ENCODE measurements around the gene LRRC25. TPM values are rescaled to one million over a fixed set of nuclear protein-coding genes. Genes with fewer than 3 reads are reported as not detected.
"Not testable (repeated sequence)": the region's sequence is repeated elsewhere in the genome, so short reads cannot be mapped to it uniquely, and the experiment has no call there.

The LRRC25 gene
- total RNA-seq, 3 donors from 2014 or later, result not detected

DNA sequence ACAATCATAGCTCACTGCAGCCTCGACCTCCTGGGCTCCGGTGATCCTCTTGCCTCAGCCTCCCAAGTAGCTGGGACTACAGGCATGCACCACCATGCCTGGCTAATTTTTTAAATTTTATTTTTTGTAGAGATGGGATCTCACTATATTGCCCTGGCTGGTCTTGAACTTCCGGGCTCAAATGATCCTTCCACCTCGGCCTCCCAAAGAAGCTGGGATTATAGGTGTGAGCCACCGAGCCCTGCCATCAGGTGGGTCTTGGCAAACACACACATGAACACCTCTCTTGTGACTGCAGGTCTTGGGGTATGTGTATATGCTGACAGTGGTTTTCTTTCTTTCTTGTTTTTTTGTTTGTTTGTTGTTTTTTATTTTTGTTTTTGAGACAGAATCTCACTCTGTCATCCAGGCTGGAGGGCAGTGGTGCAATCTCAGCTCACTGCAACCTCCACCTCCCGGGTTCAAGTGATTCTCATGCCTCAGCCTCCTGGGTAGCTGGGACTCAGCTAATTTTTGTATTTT lies 48.5 kb downstream of the LRRC25 start:
- H3K9me3 Mint-ChIP-seq; DNase-seq; H3K27me3 Mint-ChIP-seq (ENCODE audit: low read depth); H3K4me3 Mint-ChIP-seq; ATAC-seq; H3K4me1 Mint-ChIP-seq (ENCODE audit: low read depth): not testable (repeated sequence)
- H3K36me3 Mint-ChIP-seq (ENCODE audit: insufficient read depth), result peaks cover 25% of the 10 kb centered on the region

GRCh38 chr19:18348171-18348570 lies 49.3 kb downstream of the LRRC25 start:
- Mint-ChIP-seq H3K27me3 (ENCODE audit: low read depth) (no peaks in the 10 kb centered on the region), H3K4me3 (no peak overlapping the region), H3K9me3 (no peaks in the 10 kb centered on the region), H3K4me1 (ENCODE audit: low read depth) (peaks cover 4% of the 10 kb centered on the region), H3K36me3 (ENCODE audit: insufficient read depth) (peaks cover 23% of the 10 kb centered on the region)
- DNase-seq, result no peak
- ATAC-seq, result no peak

DNA sequence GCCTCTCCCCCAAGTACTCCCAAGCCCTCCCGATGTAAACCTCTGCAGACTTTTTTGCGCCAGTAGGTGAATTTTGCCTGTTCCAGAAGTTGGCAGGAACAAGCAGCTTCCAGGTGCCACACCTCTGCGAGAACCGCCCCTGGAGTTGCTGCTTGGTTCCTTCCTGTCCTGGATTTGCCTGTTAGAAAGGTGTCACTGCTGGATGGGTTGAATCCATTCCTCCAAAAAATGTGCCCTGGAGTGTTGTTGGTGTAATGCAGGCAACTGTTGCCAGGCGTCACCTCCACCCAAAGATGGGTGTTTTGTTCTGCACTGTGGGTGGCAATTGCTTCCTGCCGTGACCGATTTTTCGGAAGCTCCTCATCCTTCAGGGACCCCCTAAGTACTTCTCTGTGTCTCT lies 51.3 kb downstream of the LRRC25 start:
- no peaks in the 10 kb centered on the region for H3K27me3 Mint-ChIP-seq (ENCODE audit: low read depth)
- H3K9me3 Mint-ChIP-seq, result no peaks in the 10 kb centered on the region
- H3K4me3 Mint-ChIP-seq, result no peak overlapping the region
- peaks cover 23% of the 10 kb centered on the region for H3K36me3 Mint-ChIP-seq (ENCODE audit: insufficient read depth)
- no peak for DNase-seq
- peaks cover 14% of the 10 kb centered on the region for H3K4me1 Mint-ChIP-seq (ENCODE audit: low read depth)
- ATAC-seq, result no peak

- no peak overlapping the region for H3K4me3 Mint-ChIP-seq
- H3K9me3 Mint-ChIP-seq, result no peaks in the 10 kb centered on the region
- H3K27me3 Mint-ChIP-seq (ENCODE audit: low read depth), result no peaks in the 10 kb centered on the region
- H3K4me1 Mint-ChIP-seq (ENCODE audit: low read depth), result peaks cover 14% of the 10 kb centered on the region
- ATAC-seq (no peak), DNase-seq (no peak)
- peaks cover 20% of the 10 kb centered on the region for H3K36me3 Mint-ChIP-seq (ENCODE audit: insufficient read depth)
Observed at GRCh38 chr19:18345296-18345695, 52.1 kb downstream of the LRRC25 start.

DNA sequence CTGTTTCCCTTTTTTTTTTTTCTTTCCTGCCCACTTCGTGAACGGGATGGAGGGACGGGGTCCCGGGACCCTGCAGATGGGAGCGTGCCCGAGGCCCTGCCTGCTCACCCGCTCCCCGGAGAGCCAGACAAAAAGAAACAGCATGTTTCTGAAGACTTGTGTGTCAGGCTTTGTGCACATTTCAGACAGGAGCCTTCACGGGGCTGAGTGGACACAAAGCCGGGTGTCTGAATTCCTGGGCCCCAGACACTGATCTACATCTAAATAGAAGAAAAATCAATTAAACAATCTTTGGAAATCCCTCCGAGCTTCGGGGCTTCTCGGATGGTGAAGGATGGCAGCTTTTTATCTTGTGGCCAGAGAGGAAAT lies 52.9 kb downstream of the LRRC25 start:
- peaks cover 18% of the 10 kb centered on the region for H3K4me1 Mint-ChIP-seq (ENCODE audit: low read depth)
- ATAC-seq, result no peak
- peaks cover 16% of the 10 kb centered on the region for H3K36me3 Mint-ChIP-seq (ENCODE audit: insufficient read depth)
- H3K27me3 Mint-ChIP-seq (ENCODE audit: low read depth), result no peaks in the 10 kb centered on the region
- H3K9me3 Mint-ChIP-seq, result no peaks in the 10 kb centered on the region
- no peak for DNase-seq
- H3K4me3 Mint-ChIP-seq, result no peak overlapping the region

- no peaks in the 10 kb centered on the region for H3K27me3 Mint-ChIP-seq (ENCODE audit: low read depth)
- H3K9me3 Mint-ChIP-seq, result no peaks in the 10 kb centered on the region
- peak overlapping the region; percentile 33 for H3K4me3 Mint-ChIP-seq
- no peak for ATAC-seq
- peaks cover 6% of the 10 kb centered on the region for H3K36me3 Mint-ChIP-seq (ENCODE audit: insufficient read depth)
- no peak for DNase-seq
- peaks cover 20% of the 10 kb centered on the region for H3K4me1 Mint-ChIP-seq (ENCODE audit: low read depth)
Observed at GRCh38 chr19:18342090-18342632, 55.3 kb downstream of the LRRC25 start.

Other genes starting within 250 kb of the LRRC25 start
- 10 to 100 TPM; 16.5 to 21.4 (median 19.6) TPM for gene PIK3R2, start 244.5 kb downstream of the LRRC25 start, total RNA-seq
- gene IFI30, start 223.8 kb downstream of the LRRC25 start, total RNA-seq, result 10 to 100 TPM; 13.6 to 36.7 (median 13.8) TPM
- gene MPV17L2, start 204.4 kb downstream of the LRRC25 start, total RNA-seq, result 10 to 100 TPM; 33.9 to 39.7 (median 35.7) TPM
- 1 to 10 TPM; 3.6 to 8.0 (median 6.6) TPM for gene RAB3A, start 193.6 kb downstream of the LRRC25 start, total RNA-seq
- not detected for gene PDE4C, start 171.2 kb downstream of the LRRC25 start, total RNA-seq
- gene IQCN, start 123.2 kb downstream of the LRRC25 start, total RNA-seq, result under 1 TPM; 0.35 to 0.42 (median 0.38) TPM
- gene JUND, start 116.0 kb downstream of the LRRC25 start, total RNA-seq, result 100 to 1,000 TPM; 232 to 244 (median 242) TPM
- gene LSM4, start 74.5 kb downstream of the LRRC25 start, total RNA-seq, result 100 to 1,000 TPM; 209 to 254 (median 230) TPM
- gene PGPEP1, start 57.0 kb downstream of the LRRC25 start, total RNA-seq, result 10 to 100 TPM; 12.8 to 14.7 (median 13.0) TPM
- under 1 TPM; 0.53 to 0.71 (median 0.56) TPM for gene GDF15, start 11.5 kb downstream of the LRRC25 start, total RNA-seq
- gene SSBP4, start 21.8 kb upstream of the LRRC25 start, total RNA-seq, result 100 to 1,000 TPM; 119 to 155 (median 135) TPM
- gene ISYNA1, start 40.5 kb upstream of the LRRC25 start, total RNA-seq, result 10 to 100 TPM; 10.2 to 16.6 (median 14.4) TPM
- gene ELL, start 124.4 kb upstream of the LRRC25 start, total RNA-seq, result 10 to 100 TPM; 25.6 to 32.5 (median 28.8) TPM
- 100 to 1,000 TPM; 155 to 163 (median 155) TPM for gene FKBP8, start 146.0 kb upstream of the LRRC25 start, total RNA-seq
- 100 to 1,000 TPM; 112 to 129 (median 126) TPM for gene KXD1, start 160.2 kb upstream of the LRRC25 start, total RNA-seq
- gene UBA52, start 174.2 kb upstream of the LRRC25 start, total RNA-seq, result 1,000 to 10,000 TPM; 1,928 to 2,027 (median 1,945) TPM
- 100 to 1,000 TPM in 2 of 3 donors, 10 to 100 TPM in 1; 99.7 to 139 (median 119) TPM for gene REX1BD, start 191.2 kb upstream of the LRRC25 start, total RNA-seq
- gene CRLF1, start 209.2 kb upstream of the LRRC25 start, total RNA-seq, result under 1 TPM in 2 of 3 donors, not detected in 1; 0.32 to 0.76 TPM
- not detected for gene TMEM59L, start 215.2 kb upstream of the LRRC25 start, total RNA-seq
- 10 to 100 TPM; 14.7 to 20.3 (median 17.0) TPM for gene KLHL26, start 239.4 kb upstream of the LRRC25 start, total RNA-seq

All from activated T-cell treated with anti-CD3 and anti-CD28 coated beads, Interleukin-2, amount 50 U/mL, for 4 hours (primary cell).